ENCODE results near the gene ZNF217. TPM values are rescaled to one million over a fixed set of nuclear protein-coding genes. Genes with fewer than 3 reads are reported as not detected.
"Not testable (repeated sequence)": the region's sequence is repeated elsewhere in the genome, so short reads cannot be mapped to it uniquely, and the experiment has no call there.

The ZNF217 gene
- total and polyA plus RNA-seq, 2 experiments from 2014 or later, result 4.7 to 32.4 TPM

DNA sequence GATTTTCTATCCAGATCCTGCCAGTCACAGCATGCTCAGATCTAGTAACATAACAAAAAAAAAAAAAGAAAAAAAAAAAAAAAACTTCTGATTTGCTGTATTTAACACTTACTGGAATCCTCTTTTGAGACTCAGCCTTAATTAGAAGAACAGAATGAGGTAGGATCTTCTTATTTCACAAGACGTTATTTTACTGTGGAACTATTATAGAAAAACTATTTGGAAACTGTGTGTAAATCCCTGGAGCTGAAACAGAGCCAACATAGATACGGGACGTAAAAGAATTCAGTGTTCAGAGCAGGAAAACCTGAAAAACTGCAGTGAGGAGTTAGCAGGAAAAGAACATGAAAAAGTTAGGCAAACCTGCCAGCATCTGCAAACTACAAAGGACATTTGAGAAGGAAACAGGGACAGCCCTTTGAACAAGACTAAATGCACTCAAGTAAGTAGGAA, 3.4 kb upstream of the ZNF217 start:
- Histone ChIP-seq H3K27ac (peak overlapping the region; percentile 95), H3K9me2 (replicated peaks; ENCODE audit: insufficient read depth) (no peaks in the 10 kb centered on the region), H3K27me3 (no peaks in the 10 kb centered on the region), H3K79me2 (peaks cover 18% of the 10 kb centered on the region), H2AFZ (no peak overlapping the region), H3K36me3 (replicated peaks; ENCODE audit: insufficient read depth, low read depth) (no peaks in the 10 kb centered on the region), H4K20me1 (ENCODE audit: insufficient read depth, poor library complexity, severe bottlenecking) (no peaks in the 10 kb centered on the region), H3K4me1 (ENCODE audit: insufficient read depth) (peaks cover 19% of the 10 kb centered on the region), H3K4me2 (peak overlapping the region; percentile 83), H3K9me3 (ENCODE audit: low read depth) (no peaks in the 10 kb centered on the region), H3K4me3 (peak overlapping the region; percentile 1)
- WGBS (ENCODE audit: low lambda C conversion rate, missing lambda C conversion rate), result 11% methylated on average over 3 of the region's 3 CpGs
- DNase-seq (ENCODE audit: low spot score), result peak; percentile 56
- TF ChIP-seq, protein P1, sequence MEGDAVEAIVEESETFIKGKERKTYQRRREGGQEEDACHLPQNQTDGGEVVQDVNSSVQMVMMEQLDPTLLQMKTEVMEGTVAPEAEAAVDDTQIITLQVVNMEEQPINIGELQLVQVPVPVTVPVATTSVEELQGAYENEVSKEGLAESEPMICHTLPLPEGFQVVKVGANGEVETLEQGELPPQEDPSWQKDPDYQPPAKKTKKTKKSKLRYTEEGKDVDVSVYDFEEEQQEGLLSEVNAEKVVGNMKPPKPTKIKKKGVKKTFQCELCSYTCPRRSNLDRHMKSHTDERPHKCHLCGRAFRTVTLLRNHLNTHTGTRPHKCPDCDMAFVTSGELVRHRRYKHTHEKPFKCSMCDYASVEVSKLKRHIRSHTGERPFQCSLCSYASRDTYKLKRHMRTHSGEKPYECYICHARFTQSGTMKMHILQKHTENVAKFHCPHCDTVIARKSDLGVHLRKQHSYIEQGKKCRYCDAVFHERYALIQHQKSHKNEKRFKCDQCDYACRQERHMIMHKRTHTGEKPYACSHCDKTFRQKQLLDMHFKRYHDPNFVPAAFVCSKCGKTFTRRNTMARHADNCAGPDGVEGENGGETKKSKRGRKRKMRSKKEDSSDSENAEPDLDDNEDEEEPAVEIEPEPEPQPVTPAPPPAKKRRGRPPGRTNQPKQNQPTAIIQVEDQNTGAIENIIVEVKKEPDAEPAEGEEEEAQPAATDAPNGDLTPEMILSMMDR (IDR thresholded peaks at IDR 0.05; ENCODE audit: poor library complexity), result no peak
- TF ChIP-seq EZH2 (IDR thresholded peaks at IDR 0.05; ENCODE audit: borderline replicate concordance) (no peak), EZH2phosphoT487 (IDR thresholded peaks at IDR 0.05; ENCODE audit: low read depth, severe bottlenecking, unreplicated experiment) (no peak)

DNA sequence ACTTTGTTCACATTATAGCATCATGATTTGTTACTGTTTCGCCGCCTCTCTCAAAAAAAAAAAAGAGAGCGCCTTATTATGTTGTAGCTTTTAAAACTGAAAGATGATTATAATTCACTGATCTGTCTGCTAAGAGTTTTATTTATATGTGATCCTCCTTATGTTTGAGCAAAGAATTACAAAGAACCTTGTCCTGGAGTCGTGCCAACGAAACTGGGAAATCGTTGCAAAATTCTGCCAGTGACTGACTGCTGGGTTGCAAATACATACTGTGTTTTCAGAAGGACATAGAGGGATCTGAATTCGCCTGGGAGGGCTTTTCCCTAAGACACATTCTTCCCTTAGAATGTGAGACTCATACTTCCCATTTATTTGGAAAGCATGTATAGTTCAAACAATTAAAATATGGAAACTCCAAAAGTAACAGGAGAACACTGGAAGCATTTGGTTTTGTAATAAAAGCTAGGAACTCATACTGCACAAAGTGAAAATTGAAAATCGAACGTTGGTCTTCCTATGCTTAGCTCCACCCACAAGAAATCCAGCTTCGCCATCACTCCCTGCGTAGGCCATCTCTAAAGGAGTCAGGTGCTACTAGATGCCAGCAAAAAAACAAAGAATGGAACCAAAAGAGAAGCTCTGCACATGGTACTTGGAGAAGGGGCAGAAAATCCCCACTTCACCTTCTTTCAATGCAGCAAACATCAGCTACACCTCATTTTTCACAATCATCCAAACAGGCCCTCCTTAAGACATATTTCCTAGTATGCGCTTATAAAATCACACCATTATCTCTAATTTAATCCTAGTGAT, 2.8 kb upstream of the ZNF217 start:
- H3K9me3 ChIP-seq (ENCODE audit: low read depth); H3K36me3 ChIP-seq (replicated peaks; ENCODE audit: insufficient read depth, low read depth); H4K20me1 ChIP-seq (ENCODE audit: insufficient read depth, poor library complexity, severe bottlenecking); H3K27me3 ChIP-seq; H3K9me2 ChIP-seq (replicated peaks; ENCODE audit: insufficient read depth): not testable (repeated sequence)
- H3K4me3 ChIP-seq, result peak overlapping the region; percentile 1
- H3K4me1 ChIP-seq (ENCODE audit: insufficient read depth), result peaks cover 19% of the 10 kb centered on the region
- H3K79me2 ChIP-seq, result peaks cover 25% of the 10 kb centered on the region
- WGBS (ENCODE audit: low lambda C conversion rate, missing lambda C conversion rate), result 31% methylated on average over 12 of the region's 12 CpGs
- H2AFZ ChIP-seq, result peak overlapping the region; percentile 15
- peak overlapping the region; percentile 95 for H3K27ac ChIP-seq
- peak; percentile 34 for DNase-seq (ENCODE audit: low spot score)
- peak overlapping the region; percentile 83 for H3K4me2 ChIP-seq

GRCh38 chr20:53595742-53596141, 2.1 kb upstream of the ZNF217 start:
- Histone ChIP-seq H3K4me2 (peak overlapping the region; percentile 83), H3K79me2 (peaks cover 31% of the 10 kb centered on the region), H3K4me1 (ENCODE audit: insufficient read depth) (peaks cover 19% of the 10 kb centered on the region), H3K27ac (peak overlapping the region; percentile 95)
- not testable (repeated sequence) for H3K4me3 ChIP-seq; H4K20me1 ChIP-seq (ENCODE audit: insufficient read depth, poor library complexity, severe bottlenecking); H2AFZ ChIP-seq; H3K9me3 ChIP-seq (ENCODE audit: low read depth); H3K27me3 ChIP-seq; H3K9me2 ChIP-seq (replicated peaks; ENCODE audit: insufficient read depth); H3K36me3 ChIP-seq (replicated peaks; ENCODE audit: insufficient read depth, low read depth)
- peak; percentile 35 for DNase-seq (ENCODE audit: low spot score)
- WGBS (ENCODE audit: low lambda C conversion rate, missing lambda C conversion rate), result 16% methylated on average over 3 of the region's 3 CpGs

- DNase-seq (ENCODE audit: low spot score), result no peak
- TF ChIP-seq EZH2 (IDR thresholded peaks at IDR 0.05; ENCODE audit: borderline replicate concordance) (no peak), EZH2phosphoT487 (IDR thresholded peaks at IDR 0.05; ENCODE audit: low read depth, severe bottlenecking, unreplicated experiment) (no peak)
- TF ChIP-seq, protein P1 (IDR thresholded peaks at IDR 0.05; ENCODE audit: poor library complexity), result no peak
- Histone ChIP-seq H3K9me3 (ENCODE audit: low read depth) (no peaks in the 10 kb centered on the region), H3K4me1 (ENCODE audit: insufficient read depth) (peaks cover 21% of the 10 kb centered on the region), H3K4me3 (peak overlapping the region; percentile 56), H3K36me3 (replicated peaks; ENCODE audit: insufficient read depth, low read depth) (no peaks in the 10 kb centered on the region), H4K20me1 (ENCODE audit: insufficient read depth, poor library complexity, severe bottlenecking) (no peaks in the 10 kb centered on the region), H3K4me2 (peak overlapping the region; percentile 83), H2AFZ (no peak overlapping the region), H3K9me2 (replicated peaks; ENCODE audit: insufficient read depth) (no peaks in the 10 kb centered on the region), H3K27me3 (no peaks in the 10 kb centered on the region), H3K27ac (peak overlapping the region; percentile 95), H3K79me2 (peaks cover 37% of the 10 kb centered on the region)
- WGBS (ENCODE audit: low lambda C conversion rate, missing lambda C conversion rate), result 10% methylated on average over 7 of the region's 7 CpGs
Observed at GRCh38 chr20:53595018-53595378, 1.4 kb upstream of the ZNF217 start.

All from hepatocyte (in vitro differentiated cells).